ENCODE data around the gene SLC25A44.

DNA sequence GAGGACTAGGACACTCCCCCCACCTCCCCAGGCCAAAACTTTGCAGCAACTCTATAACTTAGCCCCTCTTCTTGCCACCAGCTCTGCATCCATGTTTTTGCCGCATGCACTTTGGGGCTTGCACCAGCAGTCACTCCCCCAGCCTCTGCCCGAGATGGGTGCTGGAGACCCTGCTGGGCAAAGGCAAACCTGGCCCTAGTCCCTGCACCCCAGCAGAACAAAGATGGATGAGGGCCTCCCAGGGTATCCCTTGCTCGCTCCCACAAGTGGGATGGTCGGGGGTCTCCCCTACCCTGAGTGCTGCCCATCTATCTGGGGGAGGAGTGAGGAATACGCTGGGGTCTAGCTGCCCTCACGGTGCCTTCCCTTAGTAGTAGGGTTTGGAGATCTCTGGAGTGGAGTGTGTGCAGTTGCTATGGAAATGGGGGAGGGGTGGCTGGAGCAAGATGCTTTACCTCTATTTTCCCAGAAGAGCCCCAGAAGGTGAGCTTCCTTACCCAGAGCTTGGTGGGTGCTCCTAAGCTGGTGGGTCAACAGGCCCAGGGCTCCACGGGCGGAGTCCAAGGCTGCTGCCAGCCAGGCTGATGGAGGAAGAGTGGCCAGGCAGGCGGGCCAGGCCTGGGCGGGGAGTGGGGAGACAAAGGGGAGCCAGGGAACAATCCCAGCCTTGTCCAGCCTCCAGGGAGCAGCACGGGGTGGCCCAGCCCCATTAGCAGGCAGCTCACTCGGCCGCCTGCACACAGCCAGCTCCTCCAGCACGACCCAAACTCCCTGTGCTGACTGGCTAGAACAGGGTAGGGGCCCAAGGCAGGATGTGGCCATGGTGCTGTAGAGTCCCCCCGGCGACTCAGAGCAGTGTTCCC lies 53.8 kb downstream of the SLC25A44 start, which contains the start of gene PAQR6:
- TF ChIP-seq, protein P1, sequence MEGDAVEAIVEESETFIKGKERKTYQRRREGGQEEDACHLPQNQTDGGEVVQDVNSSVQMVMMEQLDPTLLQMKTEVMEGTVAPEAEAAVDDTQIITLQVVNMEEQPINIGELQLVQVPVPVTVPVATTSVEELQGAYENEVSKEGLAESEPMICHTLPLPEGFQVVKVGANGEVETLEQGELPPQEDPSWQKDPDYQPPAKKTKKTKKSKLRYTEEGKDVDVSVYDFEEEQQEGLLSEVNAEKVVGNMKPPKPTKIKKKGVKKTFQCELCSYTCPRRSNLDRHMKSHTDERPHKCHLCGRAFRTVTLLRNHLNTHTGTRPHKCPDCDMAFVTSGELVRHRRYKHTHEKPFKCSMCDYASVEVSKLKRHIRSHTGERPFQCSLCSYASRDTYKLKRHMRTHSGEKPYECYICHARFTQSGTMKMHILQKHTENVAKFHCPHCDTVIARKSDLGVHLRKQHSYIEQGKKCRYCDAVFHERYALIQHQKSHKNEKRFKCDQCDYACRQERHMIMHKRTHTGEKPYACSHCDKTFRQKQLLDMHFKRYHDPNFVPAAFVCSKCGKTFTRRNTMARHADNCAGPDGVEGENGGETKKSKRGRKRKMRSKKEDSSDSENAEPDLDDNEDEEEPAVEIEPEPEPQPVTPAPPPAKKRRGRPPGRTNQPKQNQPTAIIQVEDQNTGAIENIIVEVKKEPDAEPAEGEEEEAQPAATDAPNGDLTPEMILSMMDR (IDR thresholded peaks at IDR 0.05), result no peak
- no peak for TF ChIP-seq EZH2 (IDR thresholded peaks at IDR 0.05; ENCODE audit: borderline replicate concordance, insufficient read depth, low read depth, low read length, poor library complexity, severe bottlenecking)
